SK-N-SH (cell line): ENCODE measurements around the gene SLIT1.

Experiments used
- EP300 ChIP-seq, 2 experiments: IDR thresholded peaks; 2 replicates each; pipeline versions ENCODE4 v1.4.0 to v1.6.1; 2012; ENCODE audit warnings: borderline replicate concordance in 1 of 2, low read depth in 1 of 2, low read length in 1 of 2
- USF2 ChIP-seq: fragments of 150-350 bp; IDR thresholded peaks from 2 replicates; pipeline ENCODE4 v1.6.1; 2017; ENCODE audit warnings: antibody characterized with exemption, low read length, low read depth, borderline replicate concordance
- TF ChIP-seq, protein P1 (sequence below): fragments of 200-600 bp; sonication (generic); IDR thresholded peaks from 2 replicates; pipeline ENCODE4 v1.6.1; 2017; ENCODE audit warnings: antibody characterized with exemption, mild to moderate bottlenecking, moderate library complexity
- TF ChIP-seq, protein P2 (sequence below): IDR thresholded peaks from 2 replicates; pipeline ENCODE4 v1.4.0; 2012; ENCODE audit warnings: low read depth

DNA sequence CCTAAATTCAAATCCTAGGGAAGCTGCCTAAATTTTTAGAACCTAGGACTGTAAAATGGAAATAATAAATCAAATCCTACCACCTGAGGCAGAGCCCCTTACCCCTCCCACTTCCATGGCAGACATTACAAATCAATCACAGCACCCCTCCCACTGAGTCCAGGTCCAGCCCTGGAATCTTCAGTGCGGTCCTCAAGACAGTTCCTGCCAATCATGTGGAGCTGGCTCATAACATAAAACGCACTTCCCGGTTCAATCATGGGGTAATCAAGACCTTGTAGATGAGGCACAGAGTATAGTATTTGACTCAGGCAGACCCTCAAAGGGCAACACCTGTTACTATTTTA, 157.0 kb downstream of the SLIT1 start:
- TF ChIP-seq, protein P1, sequence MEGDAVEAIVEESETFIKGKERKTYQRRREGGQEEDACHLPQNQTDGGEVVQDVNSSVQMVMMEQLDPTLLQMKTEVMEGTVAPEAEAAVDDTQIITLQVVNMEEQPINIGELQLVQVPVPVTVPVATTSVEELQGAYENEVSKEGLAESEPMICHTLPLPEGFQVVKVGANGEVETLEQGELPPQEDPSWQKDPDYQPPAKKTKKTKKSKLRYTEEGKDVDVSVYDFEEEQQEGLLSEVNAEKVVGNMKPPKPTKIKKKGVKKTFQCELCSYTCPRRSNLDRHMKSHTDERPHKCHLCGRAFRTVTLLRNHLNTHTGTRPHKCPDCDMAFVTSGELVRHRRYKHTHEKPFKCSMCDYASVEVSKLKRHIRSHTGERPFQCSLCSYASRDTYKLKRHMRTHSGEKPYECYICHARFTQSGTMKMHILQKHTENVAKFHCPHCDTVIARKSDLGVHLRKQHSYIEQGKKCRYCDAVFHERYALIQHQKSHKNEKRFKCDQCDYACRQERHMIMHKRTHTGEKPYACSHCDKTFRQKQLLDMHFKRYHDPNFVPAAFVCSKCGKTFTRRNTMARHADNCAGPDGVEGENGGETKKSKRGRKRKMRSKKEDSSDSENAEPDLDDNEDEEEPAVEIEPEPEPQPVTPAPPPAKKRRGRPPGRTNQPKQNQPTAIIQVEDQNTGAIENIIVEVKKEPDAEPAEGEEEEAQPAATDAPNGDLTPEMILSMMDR = no peak
- TF ChIP-seq, protein P2, sequence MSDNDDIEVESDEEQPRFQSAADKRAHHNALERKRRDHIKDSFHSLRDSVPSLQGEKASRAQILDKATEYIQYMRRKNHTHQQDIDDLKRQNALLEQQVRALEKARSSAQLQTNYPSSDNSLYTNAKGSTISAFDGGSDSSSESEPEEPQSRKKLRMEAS = no peak
- TF ChIP-seq EP300 (IDR thresholded peaks at IDR 0.05; ENCODE audit: borderline replicate concordance in 1 of 2, low read depth in 1 of 2, low read length in 1 of 2) (no peak), USF2 (no peak)
